Adrenal gland (tissue), 12 donors: ENCODE data around the gene GNB1L. TPM values are rescaled to one million over a fixed set of nuclear protein-coding genes. Genes with fewer than 3 reads are reported as not detected.

Experiments used
- DNase-seq, 7 donors: peaks; one replicate each; pipeline ENCODE4 v3.0.0-alpha.2; 2019 to 2020
- H3K27ac ChIP-seq, 5 donors: fragments of 200-600 bp; sonication (generic) in 4 of 5; 1 replicate in 3 of 5; 2 replicates in 2 of 5; pipeline versions ENCODE4 v1.5.1 to v1.8.0; 2016 to 2020; ENCODE audit warnings: mild to moderate bottlenecking in 1 of 5
- H3K27me3 ChIP-seq: fragments of 200-600 bp; 2 replicates; pipeline ENCODE4 v1.8.0; 2021
- H3K36me3 ChIP-seq, 2 donors: fragments of 200-600 bp; replicated peaks in 1 of 2; 1 replicate in 1 of 2; 2 replicates in 1 of 2; pipeline versions ENCODE4 v1.5.1 to v1.8.0; 2018 to 2022
- H3K4me1 ChIP-seq, 2 donors: fragments of 200-600 bp; replicated peaks in 1 of 2; 1 replicate in 1 of 2; 2 replicates in 1 of 2; pipeline versions ENCODE4 v1.5.1 to v1.8.0; 2018 to 2021
- H3K4me3 ChIP-seq, 4 donors: fragments of 200-600 bp; sonication (generic) in 3 of 4; one replicate each; pipeline ENCODE4 v1.5.1; 2016 to 2018
- H3K9me3 ChIP-seq, 3 donors: fragments of 200-600 bp; sonication (generic) in 1 of 3; replicated peaks in 1 of 3; 1 replicate in 2 of 3; 2 replicates in 1 of 3; pipeline versions ENCODE4 v1.5.1 to v1.8.0; 2016 to 2021
- CTCF ChIP-seq, 6 experiments: fragments of 450-650 bp in 4 of 6; fragments of 200-600 bp in 2 of 6; sonication (generic) in 1 of 6; IDR thresholded peaks; 1 replicate in 5 of 6; 2 replicates in 1 of 6; pipeline versions ENCODE4 v1.5.1 to v1.8.0; 2016 to 2021; ENCODE audit warnings: antibody characterized with exemption in 6 of 6, mild to moderate bottlenecking in 2 of 6, moderate library complexity in 1 of 6
- POLR2A ChIP-seq, 2 donors: fragments of 450-650 bp; IDR thresholded peaks; one replicate each; pipeline ENCODE4 v1.6.1; 2017; ENCODE audit warnings: antibody characterized with exemption in 2 of 2, mild to moderate bottlenecking in 2 of 2, moderate library complexity in 1 of 2
- WGBS, 4 donors: extraction: QIAGEN DNeasy Blood & Tissue Kit in 2 of 4; methylation state at CpG; one replicate each; pipeline versions ENCODE4 v1.1.5 to v1.1.7; 2013 to 2017; 5-methylcytosine and 5-hydroxymethylcytosine counted together
- intact Hi-C, 2 donors: fragments of 100-400 bp; cut with DNase I; formaldehyde crosslinking; loops; one replicate each; pipeline versions ENCODE4 v1.14.1 to v1.15.0; 2022 to 2023
- polyA plus RNA-seq, 3 donors: library from polyadenylated mRNA; stranded (reverse); fragments of 200-250 nt in 2 of 3; fragments of 350-450 nt in 1 of 3; fragmentation: Illumina TruSeq in 1 of 3; extraction: RNeasy Lipid Tissue Mini Kit (QIAGEN cat#74804) in 1 of 3; gene quantifications; one replicate each; pipeline ENCODE4 v1.2.3, GENCODE V29; 2013 to 2014
- total RNA-seq, 9 donors: library from RNA; depleted of rRNA in 4 of 9; stranded (reverse); fragments of >200 nt in 4 of 9; fragments of 120-200 nt in 1 of 9; fragmentation: NEBNext Ultra II Directional in 1 of 9; extraction: Animal tissue kit (Norgen Biotek cat#: 25700) in 1 of 9; gene quantifications; one replicate each; pipeline versions ENCODE4 v1.1.0 to v1.2.4, GENCODE V29; 2013 to 2023
- donor health status: healthy with polysubstance abuse.
- donor health status: Bipolar disorder and iron deficiency.
- donor health status: DM: yes; HTN: yes; CAD: no.
- donor health status: DM: no; HTN: no; CAD: no.
- donor health status: DM: no; HTN: no; CAD: no.
- donor health status: DM: yes; HTN: yes; CAD: no.

GNB1L gene
- total and polyA plus RNA-seq, 12 donors = 0.26 to 6.6 (median 4.2) TPM; not detected in 1

GRCh38 chr22:19799322-19800190, 55.1 kb downstream of the GNB1L start:
- Histone ChIP-seq H3K36me3 (no peaks in the 10 kb centered on the region), H3K27ac (no peak overlapping the region), H3K9me3 (no peaks in the 10 kb centered on the region), H3K4me3 (no peak overlapping the region), H3K4me1 (no peaks in the 10 kb centered on the region), H3K27me3 (no peaks in the 10 kb centered on the region)
- TF ChIP-seq POLR2A (IDR thresholded peaks at IDR 0.05) = no peak
- TF ChIP-seq CTCF (IDR thresholded peaks at IDR 0.05) = no peak
- intact Hi-C loops = no loop called here
- WGBS, 4 donors = 87 to 92% (median 90%) methylated on average over 20 to 35 of the region's 35 CpGs
- DNase-seq = no peak

- Histone ChIP-seq H3K4me1 (no peaks in the 10 kb centered on the region), H3K27ac (no peak overlapping the region), H3K27me3 (no peaks in the 10 kb centered on the region), H3K4me3 (no peak overlapping the region), H3K9me3 (no peaks in the 10 kb centered on the region), H3K36me3 (no peaks in the 10 kb centered on the region)
- TF ChIP-seq CTCF (IDR thresholded peaks at IDR 0.05) (no peak), POLR2A (IDR thresholded peaks at IDR 0.05) (no peak)
- DNase-seq = no peak
- 85 to 92% methylated on average over 9 of the region's 9 CpGs; no CpG with 5 or more reads in 2 of the 4 donors for WGBS, 4 donors
- intact Hi-C loops = no loop called here
These were observed 55.8 kb downstream of the GNB1L start for GRCh38 chr22:19798891-19799293.

- TF ChIP-seq POLR2A (IDR thresholded peaks at IDR 0.05) (no peak), CTCF (IDR thresholded peaks at IDR 0.05) (no peak)
- H3K27me3 ChIP-seq = no peaks in the 10 kb centered on the region
- H3K9me3 ChIP-seq = no peaks in the 10 kb centered on the region
- no peaks in the 10 kb centered on the region for H3K36me3 ChIP-seq
- H3K4me1 ChIP-seq = no peaks in the 10 kb centered on the region
- no peak overlapping the region for H3K4me3 ChIP-seq
- no peak overlapping the region for H3K27ac ChIP-seq
- intact Hi-C loops = no loop called here
- DNase-seq = no peak
- 93 to 99% (median 95%) methylated on average over 9 to 19 of the region's 19 CpGs for WGBS, 4 donors
These were observed 56.5 kb downstream of the GNB1L start for GRCh38 chr22:19798003-19798665.

GRCh38 chr22:19797086-19798002, 57.3 kb downstream of the GNB1L start:
- H3K36me3 ChIP-seq = no peaks in the 10 kb centered on the region
- intact Hi-C loops = no loop called here
- H3K9me3 ChIP-seq = no peaks in the 10 kb centered on the region
- H3K27me3 ChIP-seq = no peaks in the 10 kb centered on the region
- DNase-seq = no peak
- H3K4me3 ChIP-seq = no peak overlapping the region
- no peak for TF ChIP-seq CTCF (IDR thresholded peaks at IDR 0.05)
- TF ChIP-seq POLR2A (IDR thresholded peaks at IDR 0.05) = no peak
- whole genome bisulfite sequencing, 4 donors = 72 to 88% (median 75%) methylated on average over 18 to 24 of the region's 24 CpGs
- H3K4me1 ChIP-seq = no peaks in the 10 kb centered on the region
- H3K27ac ChIP-seq = no peak overlapping the region
